PFSK-1 (cell line): Measurements from ENCODE around the gene PPP1R13L.

ENCODE experiments used
- TAF1 ChIP-seq: IDR thresholded peaks from 2 replicates; pipeline ENCODE4 v1.6.1; 2012; ENCODE audit warnings: low read length, control low read depth, borderline replicate concordance; ENCODE audit not compliant: insufficient read depth
- TF ChIP-seq, protein P1 (sequence below), 2 experiments: IDR thresholded peaks; 2 replicates each; pipeline versions ENCODE4 v1.6.1 to v1.8.0; 2011 to 2012; ENCODE audit warnings: low read depth in 2 of 2, low read length in 2 of 2, control low read depth in 1 of 2, inconsistent platforms in 1 of 2, mild to moderate bottlenecking in 1 of 2, moderate library complexity in 1 of 2; ENCODE audit not compliant: insufficient read depth in 1 of 2

GRCh38 chr19:45428384-45429231 is 23.7 kb upstream of the PPP1R13L start:
- TF ChIP-seq, protein P1, sequence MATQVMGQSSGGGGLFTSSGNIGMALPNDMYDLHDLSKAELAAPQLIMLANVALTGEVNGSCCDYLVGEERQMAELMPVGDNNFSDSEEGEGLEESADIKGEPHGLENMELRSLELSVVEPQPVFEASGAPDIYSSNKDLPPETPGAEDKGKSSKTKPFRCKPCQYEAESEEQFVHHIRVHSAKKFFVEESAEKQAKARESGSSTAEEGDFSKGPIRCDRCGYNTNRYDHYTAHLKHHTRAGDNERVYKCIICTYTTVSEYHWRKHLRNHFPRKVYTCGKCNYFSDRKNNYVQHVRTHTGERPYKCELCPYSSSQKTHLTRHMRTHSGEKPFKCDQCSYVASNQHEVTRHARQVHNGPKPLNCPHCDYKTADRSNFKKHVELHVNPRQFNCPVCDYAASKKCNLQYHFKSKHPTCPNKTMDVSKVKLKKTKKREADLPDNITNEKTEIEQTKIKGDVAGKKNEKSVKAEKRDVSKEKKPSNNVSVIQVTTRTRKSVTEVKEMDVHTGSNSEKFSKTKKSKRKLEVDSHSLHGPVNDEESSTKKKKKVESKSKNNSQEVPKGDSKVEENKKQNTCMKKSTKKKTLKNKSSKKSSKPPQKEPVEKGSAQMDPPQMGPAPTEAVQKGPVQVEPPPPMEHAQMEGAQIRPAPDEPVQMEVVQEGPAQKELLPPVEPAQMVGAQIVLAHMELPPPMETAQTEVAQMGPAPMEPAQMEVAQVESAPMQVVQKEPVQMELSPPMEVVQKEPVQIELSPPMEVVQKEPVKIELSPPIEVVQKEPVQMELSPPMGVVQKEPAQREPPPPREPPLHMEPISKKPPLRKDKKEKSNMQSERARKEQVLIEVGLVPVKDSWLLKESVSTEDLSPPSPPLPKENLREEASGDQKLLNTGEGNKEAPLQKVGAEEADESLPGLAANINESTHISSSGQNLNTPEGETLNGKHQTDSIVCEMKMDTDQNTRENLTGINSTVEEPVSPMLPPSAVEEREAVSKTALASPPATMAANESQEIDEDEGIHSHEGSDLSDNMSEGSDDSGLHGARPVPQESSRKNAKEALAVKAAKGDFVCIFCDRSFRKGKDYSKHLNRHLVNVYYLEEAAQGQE (IDR thresholded peaks at IDR 0.05; ENCODE audit: insufficient read depth in 1 of 2, low read depth in 2 of 2, low read length in 2 of 2), result no peak
- no peak for TF ChIP-seq TAF1
